ENCODE data around the gene SGK1.

DNA sequence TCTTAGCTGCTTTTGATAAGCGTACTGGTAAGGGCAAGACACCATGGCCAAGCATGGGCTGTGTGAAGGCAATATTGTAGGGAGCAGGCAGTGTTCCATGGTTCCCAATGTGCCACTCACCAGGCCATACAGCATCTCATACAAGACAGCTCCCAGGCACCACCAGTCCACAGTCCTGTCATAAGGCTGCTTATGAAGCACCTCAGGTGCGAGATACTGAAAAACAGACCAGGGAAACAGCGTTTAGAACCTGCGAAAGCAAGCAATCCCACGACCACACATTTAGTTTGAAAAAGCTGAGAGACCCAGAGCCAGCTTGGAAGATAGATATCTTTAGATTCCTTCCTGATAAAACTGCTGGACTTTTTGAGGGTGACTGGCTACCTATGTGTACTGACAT, 146.4 kb downstream of the SGK1 start:
- TF ChIP-seq POLR2A (IDR thresholded peaks at IDR 0.05) (no peak), EP300 (IDR thresholded peaks at IDR 0.05) (no peak), CTCF (IDR thresholded peaks at IDR 0.05) (no peak)

Data from sigmoid colon (tissue), 4 donors.